Activated CD4-positive, CD25-positive, alpha-beta regulatory T cell treated with anti-CD3 and anti-CD28 coated beads, Interleukin-2, amount 50 U/mL, for 24 hours (primary cell): ENCODE results near the gene OSGIN1.
A peak's percentile ranks its signal among the peaks of the same experiment; 100 is the strongest.
"Not testable (repeated sequence)": the region's sequence is repeated elsewhere in the genome, so short reads cannot be mapped to it uniquely, and the experiment has no call there.

Source experiments
- ATAC-seq, 2 donors: fragments of 150-1000 bp; cut with Tn5 transposase; one replicate each; pipeline ENCODE4 v1.10.0; 2021; ENCODE audit warnings: mild to moderate bottlenecking in 1 of 2, moderate library complexity in 1 of 2

The OSGIN1 gene

DNA sequence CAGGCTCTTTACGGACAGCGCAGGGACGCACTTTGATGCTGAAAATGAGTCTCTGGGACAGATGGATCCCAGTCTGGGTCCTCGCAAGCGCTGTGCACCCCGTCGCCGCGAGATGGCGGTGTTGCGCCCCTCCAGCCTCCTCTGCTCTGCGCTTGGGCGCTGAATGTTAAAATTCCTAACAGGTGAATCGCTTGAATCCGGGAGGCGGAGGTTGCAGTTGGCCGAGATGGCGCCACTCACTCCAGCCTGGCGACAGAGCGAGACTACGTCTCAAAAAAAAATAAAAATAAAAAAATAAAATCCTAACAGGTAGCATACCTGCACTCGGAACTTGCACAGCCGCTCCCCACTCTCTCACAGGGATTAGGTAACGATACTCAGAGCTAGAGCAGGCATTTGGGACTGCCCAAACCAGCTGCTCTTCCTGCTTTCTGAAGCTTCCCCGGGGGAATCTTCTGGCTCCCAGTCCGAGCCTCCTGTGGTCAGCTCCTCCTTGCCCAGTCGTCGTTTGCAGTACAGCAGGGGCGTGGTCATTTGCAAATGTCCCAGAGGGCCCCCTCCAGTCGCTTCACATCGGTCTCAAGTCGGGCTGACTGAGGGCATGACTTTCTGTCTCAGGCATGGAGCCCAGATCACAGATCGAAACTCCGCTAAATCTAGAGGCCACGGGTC is 26.2 kb upstream of the OSGIN1 start:
- peak; percentile 61 to 68 for ATAC-seq

GRCh38 chr16:83928341-83929055 is 24.5 kb upstream of the OSGIN1 start:
- no peak for ATAC-seq

DNA sequence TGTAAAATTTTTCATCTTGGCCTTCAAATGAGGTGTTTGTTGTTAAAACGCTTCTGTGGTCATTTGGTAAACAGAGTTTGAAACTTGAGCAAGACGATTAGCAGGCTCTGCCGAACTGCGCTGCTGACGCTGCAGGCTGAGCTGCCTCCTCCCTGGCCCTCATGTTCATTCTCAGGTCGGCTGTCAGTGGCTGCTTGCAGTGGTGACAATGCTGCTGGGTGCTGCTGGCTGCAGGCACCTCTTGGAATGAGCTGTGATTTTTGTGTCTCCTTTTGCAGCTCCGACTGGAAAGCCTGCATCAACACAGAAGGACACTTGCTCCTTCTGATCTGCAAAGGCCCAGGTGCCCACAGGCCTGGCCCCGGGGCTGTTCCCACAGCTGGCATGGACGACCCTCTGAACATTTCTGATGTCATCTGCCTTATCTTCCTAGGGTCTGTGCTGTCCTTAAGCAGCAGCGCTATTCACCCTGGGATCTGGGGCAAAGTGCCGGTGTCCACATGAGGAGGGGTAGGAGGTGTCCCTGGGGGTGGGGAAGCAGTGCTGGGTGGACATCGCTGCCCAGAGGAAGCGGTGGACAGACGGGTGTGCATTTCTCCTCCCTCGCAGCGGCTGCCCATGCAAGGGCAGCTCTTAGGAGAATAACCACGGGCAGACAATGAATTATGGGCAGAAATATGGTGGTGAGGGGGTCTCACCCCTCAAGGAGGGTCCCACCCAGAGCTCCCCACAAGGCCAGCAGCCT is 23.1 kb upstream of the OSGIN1 start:
- no peak for ATAC-seq

- ATAC-seq, result no peak
These were observed 22.1 kb upstream of the OSGIN1 start for GRCh38 chr16:83930730-83931500.

GRCh38 chr16:83931556-83931955 is 21.5 kb upstream of the OSGIN1 start:
- no peak for ATAC-seq

- ATAC-seq, result no peak
These were observed 20.7 kb upstream of the OSGIN1 start for GRCh38 chr16:83932304-83932703.

- ATAC-seq, result no peak
These were observed 19.9 kb upstream of the OSGIN1 start for GRCh38 chr16:83932955-83933673.

GRCh38 chr16:83933885-83934683 is 19.0 kb upstream of the OSGIN1 start:
- no peak for ATAC-seq

- ATAC-seq, result no peak
These were observed 18.4 kb upstream of the OSGIN1 start for GRCh38 chr16:83934684-83934977.

DNA sequence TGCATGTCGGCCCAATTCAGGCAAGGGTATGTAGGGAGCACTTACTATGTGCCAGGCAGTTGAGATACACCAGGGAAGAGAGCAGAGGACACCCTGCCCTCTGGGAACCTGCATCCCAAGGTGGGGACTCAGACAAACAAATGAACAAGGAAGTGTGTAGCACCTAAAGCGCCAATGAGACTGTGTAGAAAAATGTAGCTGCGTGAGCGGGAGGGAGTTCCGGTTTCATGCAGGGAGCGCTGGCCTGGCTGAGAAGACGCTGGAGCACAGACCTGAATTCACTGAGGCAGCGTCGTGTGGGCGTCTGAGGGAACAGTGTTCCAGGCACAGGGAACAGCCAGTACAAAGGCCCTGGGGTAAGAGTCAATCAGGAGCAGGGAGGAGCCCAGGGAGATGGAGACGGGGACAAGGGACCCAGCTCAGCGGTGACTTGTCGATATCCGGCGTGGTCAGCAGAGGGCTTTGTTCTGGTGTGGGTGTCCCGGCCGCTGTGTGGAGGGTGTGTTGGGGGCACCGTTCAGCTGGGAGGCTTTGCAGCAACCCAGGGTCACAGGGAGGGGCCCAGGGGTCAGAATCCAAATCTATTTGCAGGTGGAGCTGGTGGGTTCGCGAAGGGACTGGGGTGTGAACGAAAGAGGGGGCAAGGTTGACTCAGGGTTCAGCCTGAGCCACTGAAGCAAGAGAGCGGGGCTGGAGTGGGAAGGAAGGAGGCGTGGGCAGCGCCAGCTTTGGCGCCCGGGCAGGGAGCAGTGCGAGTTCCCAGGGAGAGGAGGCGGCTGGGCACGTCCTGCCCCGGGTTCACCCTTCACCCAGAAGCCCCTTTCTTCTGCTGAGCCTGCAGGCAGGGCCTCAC is 17.8 kb upstream of the OSGIN1 start:
- no peak for ATAC-seq

- no peak for ATAC-seq
These were observed 17.2 kb upstream of the OSGIN1 start for GRCh38 chr16:83935858-83936255.

DNA sequence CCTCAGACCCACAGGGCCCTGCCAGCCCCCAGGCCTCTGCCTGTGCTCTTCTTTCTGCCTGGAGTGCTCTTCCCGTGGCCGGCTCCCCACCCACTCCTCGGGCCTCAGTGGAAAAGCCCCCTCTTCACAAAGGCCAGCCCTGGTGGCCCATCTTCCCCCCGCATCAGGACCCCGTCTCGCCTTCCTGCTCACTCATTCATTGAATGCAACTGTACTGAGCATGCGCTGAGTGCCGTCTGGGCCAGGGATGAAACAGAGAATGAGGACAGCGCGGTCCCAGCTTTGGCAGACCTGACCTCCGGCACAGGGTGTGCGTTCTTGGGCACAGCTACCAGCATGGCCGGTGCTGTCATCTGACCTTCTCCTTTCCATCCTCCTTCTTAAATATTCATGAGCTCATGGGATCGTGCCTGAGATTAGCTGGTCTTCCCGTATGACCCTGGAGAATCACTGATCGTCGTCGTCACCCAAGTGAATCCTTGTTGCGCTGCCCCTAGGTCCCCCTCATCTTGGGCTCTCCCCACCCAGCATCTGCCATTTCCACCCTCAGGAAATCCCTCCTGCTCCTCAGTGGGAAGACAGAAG is 16.4 kb upstream of the OSGIN1 start:
- no peak for ATAC-seq

DNA sequence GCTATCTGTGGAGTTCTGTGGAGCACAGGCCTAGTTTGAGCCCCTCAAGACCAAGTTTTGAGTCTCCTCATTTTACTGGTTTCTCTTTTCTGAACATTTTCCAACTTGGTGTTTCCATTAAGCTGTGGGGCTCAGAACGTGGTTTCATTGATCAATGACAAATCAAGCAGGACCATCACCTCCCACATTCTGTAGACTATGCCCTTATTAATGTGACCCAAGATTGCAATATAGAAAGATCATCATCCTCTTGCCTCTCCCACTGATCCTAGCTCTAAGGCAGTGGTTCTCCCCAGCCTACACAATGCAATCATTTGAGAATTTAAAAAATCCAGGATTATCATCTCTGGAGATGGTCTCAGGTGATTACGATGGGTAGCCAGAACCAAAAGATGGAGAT is 15.8 kb upstream of the OSGIN1 start:
- ATAC-seq, result no peak

DNA sequence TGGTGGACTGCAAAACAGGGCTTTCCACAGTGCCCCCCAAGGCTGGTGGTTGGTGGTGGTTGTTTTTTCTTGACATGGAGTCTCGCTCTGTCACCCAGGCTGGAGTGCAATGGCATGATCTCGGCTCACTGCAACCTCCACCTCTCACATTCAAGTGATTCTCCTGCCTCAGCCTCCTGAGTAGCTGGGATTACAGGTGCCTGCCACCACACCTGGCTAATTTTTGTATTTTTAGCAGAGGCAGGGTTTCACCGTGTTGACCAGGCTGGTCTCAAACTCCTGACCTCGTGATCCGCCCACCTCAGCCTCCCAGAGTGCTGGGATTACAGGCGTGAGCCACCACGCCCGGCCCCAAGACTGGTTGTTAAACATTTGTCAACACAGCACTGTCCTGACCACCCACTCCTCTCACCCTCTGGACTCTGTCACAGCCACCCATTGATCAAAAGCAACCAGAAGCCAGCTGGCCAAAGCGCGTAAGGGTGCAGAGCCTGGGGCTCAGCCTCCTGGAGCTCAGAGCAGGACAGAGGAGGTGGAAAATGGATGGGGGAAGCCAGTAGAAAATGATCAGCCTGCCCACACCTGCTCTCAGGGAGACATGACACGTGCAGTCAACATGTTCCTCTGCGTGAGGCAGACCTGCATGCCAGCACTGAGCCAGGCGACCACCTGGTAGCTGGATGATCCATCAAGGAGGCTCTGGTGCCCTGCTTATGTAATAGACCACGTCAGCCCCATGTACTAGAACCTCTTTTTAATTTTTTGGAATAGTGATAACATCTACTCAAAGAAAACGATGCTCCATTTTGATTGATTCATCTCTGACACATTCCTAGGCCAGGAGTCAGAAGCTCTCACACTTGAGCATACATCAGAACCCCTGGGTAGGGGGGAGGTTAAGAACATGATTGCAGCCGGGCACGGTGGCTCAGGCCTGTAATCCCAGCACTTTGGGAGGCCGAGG is 14.8 kb upstream of the OSGIN1 start:
- no peak for ATAC-seq

- no peak for ATAC-seq
These were observed 13.7 kb upstream of the OSGIN1 start for GRCh38 chr16:83939266-83939855.

GRCh38 chr16:83940119-83940518 is 12.9 kb upstream of the OSGIN1 start:
- no peak for ATAC-seq

- no peak for ATAC-seq
These were observed 12.2 kb upstream of the OSGIN1 start for GRCh38 chr16:83940630-83941378.

- ATAC-seq, result not testable (repeated sequence)
These were observed 11.5 kb upstream of the OSGIN1 start for GRCh38 chr16:83941546-83941945.
